CD4-positive, CD25-positive, alpha-beta regulatory T cell (primary cell): ENCODE data around the gene SLC4A7. TPM values are rescaled to one million over a fixed set of nuclear protein-coding genes. Genes with fewer than 3 reads are reported as not detected.

ENCODE experiments used
- ATAC-seq, 2 donors: fragments of 150-1000 bp; cut with Tn5 transposase; one replicate each; pipeline ENCODE4 v1.10.0; 2021; ENCODE audit warnings: low read depth in 2 of 2, moderate number of reproducible peaks in 2 of 2, moderate library complexity in 1 of 2
- DNase-seq, 3 donors: peaks; one replicate each; pipeline versions ENCODE4 v3.0.0 to v3.0.0-alpha.2; 2012 to 2022; ENCODE audit warnings: mixed read lengths in 1 of 3
- H3K27ac ChIP-seq: one replicate; pipeline ENCODE4 v1.7.0; 2013; ENCODE audit warnings: mild to moderate bottlenecking, low read length; ENCODE audit not compliant: insufficient read depth, poor library complexity, severe bottlenecking
- H3K27me3 ChIP-seq: one replicate; pipeline ENCODE4 v1.7.0; 2013; ENCODE audit warnings: low read length; ENCODE audit not compliant: control insufficient read depth, insufficient read depth
- H3K36me3 ChIP-seq: one replicate; pipeline ENCODE4 v1.7.0; 2013; ENCODE audit warnings: mild to moderate bottlenecking, low read length, moderate library complexity; ENCODE audit not compliant: control insufficient read depth, insufficient read depth
- H3K4me1 ChIP-seq: 2 replicates; pipeline ENCODE4 v1.7.0; 2013; ENCODE audit warnings: mild to moderate bottlenecking, low read length; ENCODE audit not compliant: insufficient read depth, control insufficient read depth, poor library complexity, severe bottlenecking
- H3K4me3 ChIP-seq: one replicate; pipeline ENCODE4 v1.7.0; 2013; ENCODE audit warnings: low read depth, mild to moderate bottlenecking, low read length, moderate library complexity
- H3K9me3 ChIP-seq, 2 experiments: 1 replicate in 1 of 2; 2 replicates in 1 of 2; pipeline ENCODE4 v1.7.0; 2013; ENCODE audit warnings: low read length in 2 of 2, mild to moderate bottlenecking in 1 of 2, moderate library complexity in 1 of 2; ENCODE audit not compliant: control insufficient read depth in 2 of 2
- H3K27ac Mint-ChIP-seq, 3 donors: one replicate each; pipeline ENCODE4 v1.8.0; 2020 to 2022; ENCODE audit warnings: mild to moderate bottlenecking in 3 of 3, mixed read lengths in 3 of 3, moderate library complexity in 2 of 3
- H3K27me3 Mint-ChIP-seq: one replicate; pipeline ENCODE4 v1.8.0; 2022; ENCODE audit warnings: mild to moderate bottlenecking, mixed read lengths
- H3K36me3 Mint-ChIP-seq: one replicate; pipeline ENCODE4 v1.8.0; 2020; ENCODE audit warnings: mixed read lengths
- H3K4me1 Mint-ChIP-seq, 4 donors: one replicate each; pipeline ENCODE4 v1.8.0; 2020 to 2022; ENCODE audit warnings: mixed read lengths in 4 of 4, mild to moderate bottlenecking in 1 of 4
- H3K4me3 Mint-ChIP-seq, 4 donors: one replicate each; pipeline ENCODE4 v1.8.0; 2020 to 2022; ENCODE audit warnings: mild to moderate bottlenecking in 4 of 4, mixed read lengths in 4 of 4, moderate library complexity in 3 of 4
- H3K9me3 Mint-ChIP-seq, 7 donors: one replicate each; pipeline ENCODE4 v1.8.0; 2020 to 2022; ENCODE audit warnings: mixed read lengths in 7 of 7, mild to moderate bottlenecking in 3 of 7, moderate library complexity in 2 of 7
- polyA plus RNA-seq, 4 donors: library from polyadenylated mRNA; unstranded; fragments of 300-500 nt; fragmentation: Illumina TruSeq; gene quantifications; one replicate each; pipeline ENCODE4 v1.2.3, GENCODE V29; 2021
- total RNA-seq: library from RNA; stranded (reverse); gene quantifications from one replicate; pipeline ENCODE4 v1.2.3, GENCODE V29; 2022

Gene SLC4A7
- total and polyA plus RNA-seq, 5 donors from 2014 or later = 25.2 to 103 (median 28.7) TPM

DNA sequence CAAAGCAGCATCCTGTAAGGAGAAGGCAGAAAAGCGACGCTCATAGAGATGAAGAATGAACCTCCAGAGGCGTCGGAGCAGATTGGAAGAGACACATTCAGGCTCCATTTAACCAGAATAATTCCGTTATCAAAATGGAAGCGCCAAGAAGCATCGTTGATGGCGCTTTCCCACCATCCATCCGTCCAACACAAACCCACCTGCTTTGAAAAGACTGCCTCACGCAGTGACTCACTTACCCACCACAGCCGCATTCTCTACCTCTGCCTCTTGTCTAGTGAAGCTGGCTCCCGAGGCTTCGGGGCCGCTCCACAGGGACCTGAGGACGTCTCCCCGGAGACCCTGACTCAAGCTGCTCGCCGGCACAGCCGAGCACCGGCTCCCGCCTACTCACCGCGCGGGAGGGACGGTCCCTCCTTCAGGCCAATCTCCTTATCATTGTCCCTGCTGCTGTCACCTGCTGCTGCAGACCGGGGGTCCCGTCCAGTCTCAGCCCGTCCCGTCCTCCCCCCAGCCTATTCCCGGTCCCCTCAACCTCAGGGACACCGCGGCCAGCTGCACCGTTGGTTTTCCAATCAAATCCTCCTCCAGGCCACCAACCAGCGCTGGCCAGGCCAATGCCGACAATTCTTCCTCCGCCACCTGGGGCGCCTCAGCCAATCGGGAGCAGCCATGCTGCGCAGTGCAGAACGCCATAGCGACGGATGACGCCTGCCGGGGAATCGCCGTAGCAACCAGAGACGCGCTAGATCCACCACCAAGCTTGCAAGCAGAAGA lies 115.2 kb downstream of the SLC4A7 start, which contains the start of gene NEK10:
TSS of gene NEK10 (minus strand) at position 553 of the 777 bp plus-strand sequence. CDS start 16,501 bp downstream, outside the sequence.
- Mint-ChIP-seq H3K9me3 (no peaks in the 10 kb centered on the region), H3K4me3 (peak within 1 kb of the TSS; percentile 89 to 98 (median 94)), H3K36me3 (no peaks in the 10 kb centered on the region), H3K4me1 (peaks cover 7 to 19% (median 15%) of the 10 kb centered on the region in 4 donors), H3K27me3 (peaks cover 6% of the 10 kb centered on the region), H3K27ac (peak within 1 kb of the TSS; percentile 82 to 95 (median 87))
- Histone ChIP-seq H3K36me3 (no peaks in the 10 kb centered on the region), H3K4me3 (peak within 1 kb of the TSS; percentile 88), H3K9me3 (no peaks in the 10 kb centered on the region), H3K27me3 (no peaks in the 10 kb centered on the region), H3K4me1 (peaks cover 9% of the 10 kb centered on the region), H3K27ac (peak within 1 kb of the TSS; percentile 57)
- DNase-seq (peak; percentile 89 to 94 (median 94)), ATAC-seq (peak; percentile 98)

DNA sequence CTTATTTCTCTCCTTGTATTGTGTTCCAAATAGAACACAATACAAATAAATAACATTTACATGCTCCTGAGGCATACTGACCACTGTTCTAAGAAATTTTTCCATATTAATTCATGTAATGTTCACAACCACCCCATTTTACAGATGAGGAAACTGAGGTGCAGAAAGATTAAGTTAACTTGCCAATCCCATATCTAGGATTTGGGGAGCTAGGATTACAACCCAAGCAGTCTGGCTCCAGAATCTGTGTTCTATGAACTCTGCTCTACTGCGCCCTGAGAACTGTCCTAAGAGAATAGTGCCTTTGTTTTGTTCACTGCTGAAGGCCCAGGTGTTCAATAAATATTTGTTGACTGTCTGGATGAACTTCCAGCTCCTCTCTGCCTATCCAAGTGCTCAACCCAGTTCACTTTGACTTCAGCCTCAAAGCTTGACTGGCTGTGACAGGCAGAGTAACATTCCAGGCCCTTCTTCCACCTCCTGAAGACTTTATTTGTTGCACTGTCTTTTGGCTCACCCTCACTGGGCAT lies 118.1 kb downstream of the SLC4A7 start:
- peak overlapping the region in 1 of 4 donors; percentile 9 for H3K4me3 Mint-ChIP-seq

DNA sequence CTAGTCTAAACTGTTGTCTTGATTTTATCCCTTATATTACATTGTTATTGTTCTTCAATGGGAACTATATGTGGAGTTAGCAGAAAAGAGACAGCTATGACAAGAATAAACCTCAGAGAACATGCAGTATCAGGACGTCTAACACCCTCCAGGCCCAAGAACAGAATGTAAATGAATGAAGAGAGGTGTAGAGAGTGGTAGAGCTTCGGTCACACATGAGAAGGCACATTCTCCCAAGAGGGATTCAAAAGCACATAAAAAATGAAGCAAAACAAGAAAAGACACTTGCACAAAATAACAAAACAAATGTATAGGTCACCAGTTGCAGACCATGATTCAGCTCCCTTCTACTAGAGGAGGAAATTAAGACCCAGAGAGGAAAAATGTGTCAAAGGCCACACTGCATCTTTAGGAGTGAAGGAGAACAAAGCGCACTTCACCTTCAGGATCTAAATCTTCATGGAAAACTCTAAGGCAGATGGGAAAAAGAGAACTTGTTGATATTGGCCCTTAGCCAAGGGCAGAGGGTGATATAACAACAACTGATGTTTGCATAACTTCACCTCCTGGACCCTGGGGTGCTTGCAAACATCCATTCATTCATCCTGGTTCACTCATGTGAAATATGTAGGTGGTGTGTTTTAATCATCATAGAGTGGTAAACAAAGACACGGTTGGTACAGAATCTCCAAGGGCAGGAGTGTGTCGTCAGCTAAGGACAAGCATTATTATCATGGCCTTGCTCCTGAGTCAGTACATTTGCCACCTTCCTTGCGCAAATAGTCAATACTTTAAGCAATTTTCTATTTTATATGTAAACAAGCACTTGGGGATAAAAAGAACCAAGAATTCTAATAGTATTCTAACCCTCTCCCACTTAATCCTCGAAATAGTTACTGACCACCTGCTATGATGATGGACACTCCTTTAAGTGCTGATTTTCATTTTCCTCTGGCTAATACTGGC lies 123.8 kb downstream of the SLC4A7 start:
- Mint-ChIP-seq H3K27ac (peak overlapping the region in 2 of 3 donors; percentile 21 to 26), H3K36me3 (no peaks in the 10 kb centered on the region), H3K4me1 (peaks cover 23 to 45% (median 36%) of the 10 kb centered on the region in 4 donors), H3K9me3 (peaks cover 0 to 6% (median 0%) of the 10 kb centered on the region in 7 donors), H3K27me3 (no peaks in the 10 kb centered on the region), H3K4me3 (peak overlapping the region in 1 of 4 donors; percentile 26)
- no peaks in the 10 kb centered on the region for H3K27me3 ChIP-seq
- peak overlapping the region; percentile 67 for H3K4me3 ChIP-seq
- no peaks in the 10 kb centered on the region for H3K36me3 ChIP-seq
- peak overlapping the region; percentile 37 for H3K27ac ChIP-seq
- DNase-seq (no peak), ATAC-seq (no peak)
- peaks cover 35% of the 10 kb centered on the region for H3K4me1 ChIP-seq
- no peaks in the 10 kb centered on the region for H3K9me3 ChIP-seq

More for the DNA sequence above, 118.1 kb downstream of the SLC4A7 start:
- no peak overlapping the region for H3K4me3 ChIP-seq
- Mint-ChIP-seq H3K36me3 (no peaks in the 10 kb centered on the region), H3K9me3 (no peaks in the 10 kb centered on the region), H3K4me1 (peaks cover 7 to 22% (median 12%) of the 10 kb centered on the region in 4 donors), H3K27ac (no peak overlapping the region), H3K27me3 (peaks cover 6% of the 10 kb centered on the region)
- H3K9me3 ChIP-seq = no peaks in the 10 kb centered on the region
- H3K4me1 ChIP-seq = peaks cover 9% of the 10 kb centered on the region
- no peak overlapping the region for H3K27ac ChIP-seq
- DNase-seq (no peak), ATAC-seq (no peak)
- H3K36me3 ChIP-seq = no peaks in the 10 kb centered on the region
- no peaks in the 10 kb centered on the region for H3K27me3 ChIP-seq

DNA sequence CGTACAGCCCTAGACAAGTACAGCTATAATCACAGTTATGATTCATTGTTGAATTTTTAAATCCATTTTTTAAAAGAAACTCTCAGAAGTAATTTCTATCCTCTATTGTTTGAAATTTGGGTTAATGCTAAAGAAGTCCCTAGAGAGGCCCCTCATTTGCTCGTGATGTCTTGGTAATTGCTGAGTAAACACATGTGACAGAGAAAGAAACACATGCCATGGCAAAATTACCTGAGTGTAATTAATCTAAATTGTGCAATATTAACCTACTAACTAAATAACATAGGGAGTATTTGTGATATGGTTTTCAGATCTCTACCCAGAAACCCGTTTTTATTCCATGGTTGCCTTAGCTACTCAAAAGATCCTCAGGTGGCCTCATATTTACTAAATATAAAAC lies 125.8 kb downstream of the SLC4A7 start:
- Mint-ChIP-seq H3K4me1 (peaks cover 31 to 64% (median 45%) of the 10 kb centered on the region in 4 donors), H3K36me3 (no peaks in the 10 kb centered on the region), H3K27ac (peak overlapping the region in 1 of 3 donors; percentile 36), H3K27me3 (no peaks in the 10 kb centered on the region), H3K9me3 (peaks cover 0 to 6% (median 0%) of the 10 kb centered on the region in 7 donors), H3K4me3 (peak overlapping the region in 3 of 4 donors; percentile 18 to 68 (median 32))
- H3K4me1 ChIP-seq = peaks cover 45% of the 10 kb centered on the region
- ATAC-seq = no peak
- no peak for DNase-seq
- H3K4me3 ChIP-seq = peak overlapping the region; percentile 28
- peak overlapping the region; percentile 68 for H3K27ac ChIP-seq
- H3K9me3 ChIP-seq = no peaks in the 10 kb centered on the region
- no peaks in the 10 kb centered on the region for H3K27me3 ChIP-seq
- H3K36me3 ChIP-seq = no peaks in the 10 kb centered on the region

DNA sequence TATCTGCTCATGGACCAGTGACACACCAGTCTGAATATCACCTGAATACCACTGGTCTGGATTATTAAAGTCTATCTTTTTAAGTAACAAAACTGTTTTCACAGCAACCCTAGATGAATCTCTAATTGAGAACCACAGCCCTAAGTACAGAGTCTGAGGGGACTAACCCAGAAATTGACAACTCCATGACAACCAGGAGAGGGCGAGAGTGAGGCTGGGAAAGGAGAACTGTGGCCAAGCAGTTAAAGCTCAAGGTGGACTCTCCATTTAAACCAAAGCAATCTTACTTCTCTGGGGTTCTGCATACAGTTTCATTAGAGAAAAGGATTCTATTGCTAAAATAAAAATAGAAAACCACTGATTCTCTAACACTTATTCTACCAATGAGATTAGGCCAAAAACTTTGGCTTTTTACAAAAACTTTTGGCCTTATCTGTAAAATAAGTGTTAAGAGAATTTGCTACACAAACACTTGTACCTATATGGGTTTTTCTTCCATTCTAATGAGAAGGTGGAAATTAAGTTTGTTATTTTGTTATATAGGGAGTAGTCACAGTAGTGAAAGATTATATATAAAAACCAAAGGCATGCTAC lies 126.4 kb downstream of the SLC4A7 start:
- peak; percentile 34 to 82 (median 50) for DNase-seq
- Mint-ChIP-seq H3K9me3 (peaks cover 0 to 6% (median 0%) of the 10 kb centered on the region in 7 donors), H3K4me3 (peak overlapping the region in 3 of 4 donors; percentile 19 to 64 (median 32)), H3K36me3 (no peaks in the 10 kb centered on the region), H3K27me3 (no peaks in the 10 kb centered on the region), H3K27ac (no peak overlapping the region), H3K4me1 (peaks cover 31 to 64% (median 45%) of the 10 kb centered on the region in 4 donors)
- Histone ChIP-seq H3K4me3 (peak overlapping the region; percentile 28), H3K27ac (no peak overlapping the region), H3K9me3 (no peaks in the 10 kb centered on the region), H3K27me3 (no peaks in the 10 kb centered on the region), H3K4me1 (peaks cover 45% of the 10 kb centered on the region), H3K36me3 (no peaks in the 10 kb centered on the region)
- peak; percentile 77 to 78 for ATAC-seq

DNA sequence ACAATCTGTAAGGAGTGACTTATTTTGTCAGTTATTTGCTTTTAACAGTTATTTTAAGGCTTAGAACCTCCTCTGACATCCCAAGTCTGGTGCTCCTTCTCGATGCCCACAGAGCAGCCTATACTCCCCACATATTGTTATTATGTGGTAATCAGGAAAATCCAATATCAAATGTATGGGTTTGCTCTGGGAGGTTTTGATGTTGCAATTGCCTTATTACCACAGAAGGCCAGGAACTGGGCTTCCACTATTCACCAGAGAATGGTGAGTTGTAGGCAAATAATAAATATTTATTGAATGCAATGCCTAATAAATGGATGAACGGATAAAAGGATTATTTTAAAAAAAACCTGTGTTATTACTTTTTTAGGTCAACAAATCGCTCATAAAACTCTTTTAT lies 127.2 kb downstream of the SLC4A7 start:
- DNase-seq (no peak), ATAC-seq (no peak)
- Mint-ChIP-seq H3K4me3 (no peak overlapping the region), H3K27ac (no peak overlapping the region), H3K4me1 (peaks cover 31 to 68% (median 44%) of the 10 kb centered on the region in 4 donors), H3K9me3 (peaks cover 0 to 6% (median 0%) of the 10 kb centered on the region in 7 donors), H3K27me3 (no peaks in the 10 kb centered on the region), H3K36me3 (no peaks in the 10 kb centered on the region)
- Histone ChIP-seq H3K36me3 (no peaks in the 10 kb centered on the region), H3K4me3 (no peak overlapping the region), H3K27ac (no peak overlapping the region), H3K27me3 (no peaks in the 10 kb centered on the region), H3K4me1 (peaks cover 45% of the 10 kb centered on the region), H3K9me3 (no peaks in the 10 kb centered on the region)
